ENCODE measurements around the gene PLEKHG4B. TPM values are rescaled to one million over a fixed set of nuclear protein-coding genes. Genes with fewer than 3 reads are reported as not detected.
"Not testable (repeated sequence)": the region's sequence is repeated elsewhere in the genome, so short reads cannot be mapped to it uniquely, and the experiment has no call there.

Gene PLEKHG4B
- total RNA-seq, 4 donors from 2014 or later, result 5.5 to 10.9 (median 7.1) TPM

DNA sequence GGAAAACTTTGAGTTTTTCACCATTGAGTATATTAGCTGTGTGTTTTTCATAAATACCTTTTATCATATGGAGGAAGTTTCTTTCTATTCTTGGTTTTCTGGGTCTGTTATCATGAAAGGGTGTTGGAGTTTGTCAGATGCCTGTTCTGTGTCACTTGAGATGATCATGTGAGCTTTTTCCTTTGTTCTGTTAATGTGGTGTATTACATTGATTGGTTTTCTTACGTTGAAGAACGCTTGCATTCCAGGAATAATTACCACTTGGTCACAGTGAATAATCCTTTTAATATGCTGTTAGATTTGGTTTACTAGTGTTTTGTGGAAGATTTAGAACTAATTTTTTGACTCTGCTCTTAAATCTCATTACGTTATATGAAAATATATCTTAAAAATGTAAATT, 7.8 kb downstream of the PLEKHG4B start:
- TF ChIP-seq, protein P1, sequence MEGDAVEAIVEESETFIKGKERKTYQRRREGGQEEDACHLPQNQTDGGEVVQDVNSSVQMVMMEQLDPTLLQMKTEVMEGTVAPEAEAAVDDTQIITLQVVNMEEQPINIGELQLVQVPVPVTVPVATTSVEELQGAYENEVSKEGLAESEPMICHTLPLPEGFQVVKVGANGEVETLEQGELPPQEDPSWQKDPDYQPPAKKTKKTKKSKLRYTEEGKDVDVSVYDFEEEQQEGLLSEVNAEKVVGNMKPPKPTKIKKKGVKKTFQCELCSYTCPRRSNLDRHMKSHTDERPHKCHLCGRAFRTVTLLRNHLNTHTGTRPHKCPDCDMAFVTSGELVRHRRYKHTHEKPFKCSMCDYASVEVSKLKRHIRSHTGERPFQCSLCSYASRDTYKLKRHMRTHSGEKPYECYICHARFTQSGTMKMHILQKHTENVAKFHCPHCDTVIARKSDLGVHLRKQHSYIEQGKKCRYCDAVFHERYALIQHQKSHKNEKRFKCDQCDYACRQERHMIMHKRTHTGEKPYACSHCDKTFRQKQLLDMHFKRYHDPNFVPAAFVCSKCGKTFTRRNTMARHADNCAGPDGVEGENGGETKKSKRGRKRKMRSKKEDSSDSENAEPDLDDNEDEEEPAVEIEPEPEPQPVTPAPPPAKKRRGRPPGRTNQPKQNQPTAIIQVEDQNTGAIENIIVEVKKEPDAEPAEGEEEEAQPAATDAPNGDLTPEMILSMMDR (IDR thresholded peaks at IDR 0.05), result no peak
- no peak for TF ChIP-seq POLR2A (IDR thresholded peaks at IDR 0.05)
- H3K27me3 ChIP-seq, result no peaks in the 10 kb centered on the region
- WGBS, 2 donors, result 46 to 50% methylated on average over 3 of the region's 3 CpGs

DNA sequence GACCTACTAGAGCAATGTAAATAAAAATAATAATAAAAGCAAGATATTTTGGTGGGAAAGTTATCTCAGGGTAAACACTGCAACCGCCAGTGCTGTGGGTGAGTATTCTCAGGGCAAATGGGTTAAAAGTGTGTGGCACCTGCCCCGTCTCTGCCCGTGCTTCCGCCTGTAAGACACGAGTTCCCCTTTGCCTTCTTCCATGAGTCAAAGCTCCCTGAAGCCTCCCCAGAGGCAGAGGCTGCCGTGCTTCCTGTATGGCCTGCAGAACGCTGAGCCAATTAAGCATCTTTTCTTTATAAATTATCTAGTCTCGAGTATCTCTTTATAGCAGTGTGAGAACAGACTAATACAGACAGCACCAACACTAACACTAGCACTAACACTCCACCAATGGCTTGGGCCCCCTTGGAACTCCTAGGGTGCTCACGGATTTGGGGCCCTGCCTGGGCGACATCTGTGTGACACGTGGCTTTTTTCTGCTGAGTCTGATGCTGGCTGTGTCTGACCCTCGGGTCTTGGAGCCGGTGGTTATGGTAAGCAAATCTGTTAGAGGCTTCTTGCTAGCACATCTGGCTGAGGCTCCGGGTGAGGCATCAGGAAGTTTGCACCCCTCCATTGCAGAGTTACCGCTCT, 10.6 kb downstream of the PLEKHG4B start:
- Histone ChIP-seq H3K27ac (no peak overlapping the region), H3K36me3 (no peaks in the 10 kb centered on the region), H3K4me3 (replicated peaks in 1 of 3) (no peak overlapping the region), H3K9me3 (no peaks in the 10 kb centered on the region), H3K27me3 (no peaks in the 10 kb centered on the region), H3K4me1 (peaks cover 25 to 33% of the 10 kb centered on the region in 2 donors)
- 80 to 89% methylated on average over 14 to 15 of the region's 15 CpGs for WGBS, 2 donors
- intact Hi-C loops (cut with DNase I), result no loop called here
- TF ChIP-seq, protein P1 (IDR thresholded peaks at IDR 0.05), result no peak
- no peak for TF ChIP-seq POLR2A (IDR thresholded peaks at IDR 0.05)
- DNase-seq, result no peak

More for the DNA sequence above, 7.8 kb downstream of the PLEKHG4B start:
- Histone ChIP-seq H3K9me3 (no peaks in the 10 kb centered on the region), H3K4me3 (replicated peaks in 1 of 3) (no peak overlapping the region), H3K4me1 (peaks cover 6 to 11% of the 10 kb centered on the region in 2 donors), H3K36me3 (no peaks in the 10 kb centered on the region), H3K27ac (no peak overlapping the region)
- intact Hi-C loops (cut with DNase I), result no loop called here
- no peak for DNase-seq

DNA sequence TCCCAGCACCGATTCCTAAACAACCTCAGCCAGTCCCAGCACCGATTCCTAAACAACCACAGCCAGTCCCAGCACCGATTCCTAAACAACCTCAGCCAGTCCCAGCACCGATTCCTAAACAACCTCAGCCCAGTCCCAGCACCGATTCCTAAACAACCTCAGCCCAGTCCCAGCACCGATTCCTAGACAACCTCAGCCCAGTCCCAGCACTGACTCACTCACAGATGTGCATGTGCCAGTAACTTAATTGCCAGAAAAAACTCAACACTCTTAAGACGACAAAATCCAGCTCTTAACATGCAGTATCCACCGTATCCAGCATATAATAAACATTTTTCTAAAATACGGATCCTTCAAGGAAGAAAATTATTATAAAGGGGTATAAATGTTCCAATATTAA, 12.1 kb downstream of the PLEKHG4B start:
- DNase-seq; H3K27me3 ChIP-seq; H3K9me3 ChIP-seq; H3K27ac ChIP-seq; H3K36me3 ChIP-seq; H3K4me3 ChIP-seq (replicated peaks in 1 of 3); intact Hi-C loops (cut with DNase I): not testable (repeated sequence)
- whole genome bisulfite sequencing, 2 donors, result 75 to 77% methylated on average over 9 of the region's 9 CpGs
- H3K4me1 ChIP-seq, result peaks cover 33% of the 10 kb centered on the region in 2 donors

DNA sequence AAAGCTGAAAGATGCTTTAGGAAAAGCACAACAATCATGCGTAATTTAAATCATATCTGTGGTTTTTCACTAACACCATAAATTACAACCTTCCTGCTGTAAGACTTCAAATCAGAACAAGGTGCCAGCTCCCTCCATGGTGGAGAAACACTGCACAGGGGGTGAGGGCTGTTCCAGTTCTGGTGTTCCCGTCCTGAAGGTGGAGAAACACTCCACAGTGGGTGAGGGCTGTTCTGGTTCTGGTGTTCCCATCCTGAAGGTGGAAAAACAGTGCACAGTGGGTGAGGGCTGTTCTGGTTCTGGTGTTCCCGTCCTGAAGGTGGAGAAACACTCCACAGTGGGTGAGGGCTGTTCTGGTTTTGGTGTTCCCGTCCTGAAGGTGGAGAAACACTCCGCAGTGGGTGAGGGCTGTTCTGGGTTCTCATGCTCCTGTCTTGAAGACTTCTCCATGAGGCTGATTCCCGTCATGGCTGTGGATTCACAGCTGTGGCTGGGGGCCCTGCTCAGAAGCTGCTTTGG, 12.9 kb downstream of the PLEKHG4B start:
- Histone ChIP-seq H3K27me3 (no peaks in the 10 kb centered on the region), H3K9me3 (no peaks in the 10 kb centered on the region), H3K27ac (peak overlapping the region in 2 of 3 donors; percentile 12 to 64), H3K4me3 (replicated peaks in 1 of 3) (no peak overlapping the region), H3K4me1 (peaks cover 26 to 28% of the 10 kb centered on the region in 2 donors), H3K36me3 (no peaks in the 10 kb centered on the region)
- TF ChIP-seq, protein P1 (IDR thresholded peaks at IDR 0.05), result no peak
- no peak for TF ChIP-seq POLR2A (IDR thresholded peaks at IDR 0.05)
- no peak for DNase-seq
- WGBS, 2 donors, result 82 to 88% methylated on average over 5 to 6 of the region's 6 CpGs
- intact Hi-C loops (cut with DNase I), result no loop called here

DNA sequence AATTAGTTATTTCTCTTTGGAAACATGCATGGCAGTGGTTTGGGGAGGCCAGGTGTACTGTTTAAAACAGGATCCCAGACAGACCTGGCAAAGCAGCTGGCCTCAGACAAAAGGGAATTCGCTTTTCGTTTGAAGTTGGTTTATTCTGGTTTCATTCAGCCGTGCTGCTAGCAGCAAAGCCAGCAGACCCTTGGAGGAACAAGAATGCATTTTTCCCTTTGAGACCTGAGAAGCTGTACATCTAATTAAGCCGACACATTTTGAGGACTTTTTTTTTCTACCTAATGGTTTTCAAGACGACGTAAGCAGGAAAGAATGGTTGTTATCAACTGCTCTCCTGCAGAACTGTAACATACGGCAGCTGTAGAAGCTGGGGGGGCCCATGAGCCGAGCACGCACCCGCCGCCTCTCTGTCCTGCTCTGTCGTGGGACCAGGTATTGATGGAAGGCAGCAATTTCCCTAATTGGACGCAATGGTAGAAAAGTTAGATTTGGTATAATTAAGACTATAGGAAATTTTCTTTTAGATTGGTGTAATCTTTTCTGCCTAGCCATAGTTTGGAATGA, 13.6 kb downstream of the PLEKHG4B start:
- DNase-seq, result peak; percentile 21 to 37
- Histone ChIP-seq H3K27ac (peak overlapping the region; percentile 46 to 64 (median 61)), H3K4me3 (replicated peaks in 1 of 3) (no peak overlapping the region), H3K36me3 (no peaks in the 10 kb centered on the region), H3K27me3 (no peaks in the 10 kb centered on the region), H3K4me1 (peaks cover 22 to 28% of the 10 kb centered on the region in 2 donors), H3K9me3 (no peaks in the 10 kb centered on the region)
- intact Hi-C loops (cut with DNase I), result no loop called here
- WGBS, 2 donors, result 46 to 48% methylated on average over 13 of the region's 13 CpGs
- TF ChIP-seq POLR2A (IDR thresholded peaks at IDR 0.05), result no peak
- TF ChIP-seq, protein P1 (IDR thresholded peaks at IDR 0.05), result no peak

Measured in thyroid gland (tissue), 4 donors.